ENCODE data around the gene SNAPC4.

Gene SNAPC4

GRCh38 chr9:136437430-136437829 lies 37.5 kb upstream of the SNAPC4 start:
- Histone ChIP-seq H3K27ac (no peak overlapping the region), H3K36me3 (ENCODE audit: control insufficient read depth, insufficient read depth, low read length) (no peaks in the 10 kb centered on the region), H3K9me3 (ENCODE audit: control insufficient read depth, low read length) (no peaks in the 10 kb centered on the region), H3K4me1 (no peaks in the 10 kb centered on the region), H3K4me2 (ENCODE audit: low read length) (peak overlapping the region; percentile 92), H3K9ac (no peak overlapping the region), H2AFZ (no peak overlapping the region), H3K79me2 (peaks cover 2% of the 10 kb centered on the region), H3K4me3 (ENCODE audit: low read depth, low read length) (no peak overlapping the region), H3K27me3 (ENCODE audit: control insufficient read depth, insufficient read depth, low read length) (no peaks in the 10 kb centered on the region)
- TF ChIP-seq CTCF (IDR thresholded peaks at IDR 0.05) = no peak

GRCh38 chr9:136436055-136436634 lies 36.2 kb upstream of the SNAPC4 start:
- H3K79me2 ChIP-seq = peaks cover 2% of the 10 kb centered on the region
- no peaks in the 10 kb centered on the region for H3K9me3 ChIP-seq (ENCODE audit: control insufficient read depth, low read length)
- H3K27ac ChIP-seq = no peak overlapping the region
- H2AFZ ChIP-seq = no peak overlapping the region
- TF ChIP-seq CTCF (IDR thresholded peaks at IDR 0.05) = no peak
- no peaks in the 10 kb centered on the region for H3K36me3 ChIP-seq (ENCODE audit: control insufficient read depth, insufficient read depth, low read length)
- H3K27me3 ChIP-seq (ENCODE audit: control insufficient read depth, insufficient read depth, low read length) = no peaks in the 10 kb centered on the region
- no peak overlapping the region for H3K9ac ChIP-seq
- H3K4me2 ChIP-seq (ENCODE audit: low read length) = no peak overlapping the region
- no peaks in the 10 kb centered on the region for H3K4me1 ChIP-seq
- no peak overlapping the region for H3K4me3 ChIP-seq (ENCODE audit: low read depth, low read length)

GRCh38 chr9:136434580-136435169 lies 34.7 kb upstream of the SNAPC4 start:
- Histone ChIP-seq H2AFZ (no peak overlapping the region), H3K9me3 (ENCODE audit: control insufficient read depth, low read length) (no peaks in the 10 kb centered on the region), H3K27ac (no peak overlapping the region), H3K9ac (no peak overlapping the region), H3K4me2 (ENCODE audit: low read length) (no peak overlapping the region), H3K36me3 (ENCODE audit: control insufficient read depth, insufficient read depth, low read length) (no peaks in the 10 kb centered on the region), H3K4me1 (no peaks in the 10 kb centered on the region), H3K4me3 (ENCODE audit: low read depth, low read length) (no peak overlapping the region), H3K27me3 (ENCODE audit: control insufficient read depth, insufficient read depth, low read length) (no peaks in the 10 kb centered on the region), H3K79me2 (peaks cover 2% of the 10 kb centered on the region)
- TF ChIP-seq CTCF (IDR thresholded peaks at IDR 0.05) = no peak

- Histone ChIP-seq H3K9me3 (ENCODE audit: control insufficient read depth, low read length) (no peaks in the 10 kb centered on the region), H3K79me2 (peaks cover 2% of the 10 kb centered on the region), H3K36me3 (ENCODE audit: control insufficient read depth, insufficient read depth, low read length) (no peaks in the 10 kb centered on the region), H3K4me2 (ENCODE audit: low read length) (no peak overlapping the region), H3K27ac (no peak overlapping the region), H3K9ac (no peak overlapping the region), H3K4me1 (no peaks in the 10 kb centered on the region), H2AFZ (no peak overlapping the region), H3K27me3 (ENCODE audit: control insufficient read depth, insufficient read depth, low read length) (no peaks in the 10 kb centered on the region), H3K4me3 (ENCODE audit: low read depth, low read length) (no peak overlapping the region)
- TF ChIP-seq CTCF (IDR thresholded peaks at IDR 0.05) = no peak
These were observed 34.0 kb upstream of the SNAPC4 start for GRCh38 chr9:136433849-136434579.
